OCI-LY1 (cell line): Measurements from ENCODE around the gene IGSF10.

ENCODE experiments used
- H2AFZ ChIP-seq: fragments of 200-600 bp; sonication (generic), shearing (Covaris generic); 2 replicates; pipeline ENCODE4 v1.6.0; 2014; ENCODE audit warnings: antibody characterized with exemption, mild to moderate bottlenecking, low read length
- H3F3A ChIP-seq: fragments of 200-600 bp; sonication (generic), shearing (Covaris generic); 2 replicates; pipeline ENCODE4 v1.6.0; 2014; ENCODE audit warnings: mild to moderate bottlenecking, antibody characterized with exemption, low read length, moderate library complexity; ENCODE audit not compliant: insufficient read depth
- H3K27ac ChIP-seq: fragments of 200-600 bp; sonication (generic); 2 replicates; pipeline ENCODE4 v1.5.1; 2014; ENCODE audit warnings: low read length, mixed run types, mild to moderate bottlenecking, low read depth; ENCODE audit not compliant: poor library complexity, severe bottlenecking
- H3K27me3 ChIP-seq: fragments of 200-600 bp; sonication (generic); 2 replicates; pipeline ENCODE4 v1.6.0; 2014; ENCODE audit warnings: antibody characterized with exemption, mild to moderate bottlenecking, low read length, moderate library complexity; ENCODE audit not compliant: insufficient read depth
- H3K36me3 ChIP-seq: fragments of 200-600 bp; sonication (generic); 2 replicates; pipeline ENCODE4 v1.6.1; 2014; ENCODE audit warnings: mild to moderate bottlenecking, antibody characterized with exemption, low read length, moderate library complexity, mixed read lengths; ENCODE audit not compliant: insufficient read depth
- H3K4me1 ChIP-seq: fragments of 200-600 bp; sonication (generic); 2 replicates; pipeline ENCODE4 v1.5.1; 2014; ENCODE audit warnings: mild to moderate bottlenecking, low read length, moderate library complexity; ENCODE audit not compliant: insufficient read depth, severe bottlenecking
- H3K4me2 ChIP-seq: fragments of 200-600 bp; sonication (generic), shearing (Covaris generic); 2 replicates; pipeline ENCODE4 v1.6.1; 2014; ENCODE audit warnings: low read length
- H3K4me3 ChIP-seq: fragments of 200-600 bp; sonication (generic); 2 replicates; pipeline ENCODE4 v1.5.1; 2014; ENCODE audit warnings: low read length, low read depth, mild to moderate bottlenecking, mixed read lengths; ENCODE audit not compliant: poor library complexity, severe bottlenecking
- H3K79me2 ChIP-seq: fragments of 200-600 bp; shearing (Covaris generic); 2 replicates; pipeline ENCODE4 v1.6.1; 2016; ENCODE audit warnings: mixed run types, low read length, mixed read lengths; ENCODE audit not compliant: insufficient read depth
- H3K9ac ChIP-seq: fragments of 200-600 bp; sonication (generic), shearing (Covaris generic); 2 replicates; pipeline ENCODE4 v1.6.1; 2014; ENCODE audit warnings: mild to moderate bottlenecking, low read length, mixed read lengths
- H3K9me2 ChIP-seq: fragments of 200-600 bp; sonication (generic), shearing (Covaris generic); 2 replicates; pipeline ENCODE4 v1.6.1; 2014; ENCODE audit warnings: low read depth, mild to moderate bottlenecking, low read length, mixed read lengths
- H3K9me3 ChIP-seq: fragments of 200-600 bp; shearing (Covaris generic); 2 replicates; pipeline ENCODE4 v1.6.1; 2014; ENCODE audit warnings: low read length, mixed read lengths
- H4K20me1 ChIP-seq: fragments of 200-600 bp; sonication (generic), shearing (Covaris generic); 2 replicates; pipeline ENCODE4 v1.6.0; 2016; ENCODE audit warnings: mild to moderate bottlenecking, low read length; ENCODE audit not compliant: insufficient read depth
- EZH2 ChIP-seq: fragments of 200-600 bp; sonication (generic), shearing (Covaris generic); IDR thresholded peaks from 2 replicates; pipeline ENCODE4 v1.8.0; 2017; ENCODE audit warnings: borderline replicate concordance, mixed run types, mild to moderate bottlenecking, antibody characterized with exemption, low read length, moderate library complexity, mixed read lengths
- TF ChIP-seq, protein P1 (sequence below): fragments of 200-600 bp; sonication (generic), shearing (Covaris generic); IDR thresholded peaks from 2 replicates; pipeline ENCODE4 v1.5.1; 2017; ENCODE audit warnings: mild to moderate bottlenecking, antibody characterized with exemption, low read length, moderate library complexity, mixed read lengths

IGSF10 gene

DNA sequence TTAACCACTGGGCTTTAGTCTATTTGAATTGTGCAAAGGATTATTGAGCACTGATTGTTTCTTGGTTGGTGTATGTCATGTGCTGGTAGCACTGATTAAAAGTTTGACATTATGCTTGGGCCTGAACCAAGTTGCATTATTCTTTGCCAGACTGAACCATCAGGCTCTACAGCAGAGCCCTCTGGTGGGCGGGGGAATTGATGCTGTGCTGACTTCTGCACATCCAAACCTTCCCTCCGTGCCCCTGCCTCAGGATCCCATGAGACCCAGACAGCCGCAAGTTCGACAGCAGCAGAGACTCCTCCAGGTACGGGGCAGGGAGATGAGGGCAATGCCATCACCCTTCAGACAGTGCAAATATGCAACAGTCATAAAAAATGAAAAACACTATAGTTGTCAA, 47.9 kb downstream of the IGSF10 start:
- Histone ChIP-seq H3K9me3 (no peaks in the 10 kb centered on the region), H3K79me2 (no peaks in the 10 kb centered on the region), H3K27ac (no peak overlapping the region), H3K4me1 (peaks cover 5% of the 10 kb centered on the region), H3K36me3 (no peaks in the 10 kb centered on the region), H3K4me2 (no peak overlapping the region), H2AFZ (no peak overlapping the region), H3K4me3 (no peak overlapping the region), H3K9me2 (no peaks in the 10 kb centered on the region), H3K27me3 (no peaks in the 10 kb centered on the region), H3K9ac (no peak overlapping the region), H4K20me1 (no peaks in the 10 kb centered on the region), H3F3A (no peaks in the 10 kb centered on the region)
- TF ChIP-seq, protein P1, sequence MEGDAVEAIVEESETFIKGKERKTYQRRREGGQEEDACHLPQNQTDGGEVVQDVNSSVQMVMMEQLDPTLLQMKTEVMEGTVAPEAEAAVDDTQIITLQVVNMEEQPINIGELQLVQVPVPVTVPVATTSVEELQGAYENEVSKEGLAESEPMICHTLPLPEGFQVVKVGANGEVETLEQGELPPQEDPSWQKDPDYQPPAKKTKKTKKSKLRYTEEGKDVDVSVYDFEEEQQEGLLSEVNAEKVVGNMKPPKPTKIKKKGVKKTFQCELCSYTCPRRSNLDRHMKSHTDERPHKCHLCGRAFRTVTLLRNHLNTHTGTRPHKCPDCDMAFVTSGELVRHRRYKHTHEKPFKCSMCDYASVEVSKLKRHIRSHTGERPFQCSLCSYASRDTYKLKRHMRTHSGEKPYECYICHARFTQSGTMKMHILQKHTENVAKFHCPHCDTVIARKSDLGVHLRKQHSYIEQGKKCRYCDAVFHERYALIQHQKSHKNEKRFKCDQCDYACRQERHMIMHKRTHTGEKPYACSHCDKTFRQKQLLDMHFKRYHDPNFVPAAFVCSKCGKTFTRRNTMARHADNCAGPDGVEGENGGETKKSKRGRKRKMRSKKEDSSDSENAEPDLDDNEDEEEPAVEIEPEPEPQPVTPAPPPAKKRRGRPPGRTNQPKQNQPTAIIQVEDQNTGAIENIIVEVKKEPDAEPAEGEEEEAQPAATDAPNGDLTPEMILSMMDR = peak; percentile 37; the same call in 1 of the 2 replicates
- no peak for TF ChIP-seq EZH2
